A549 (cell line): Measurements from ENCODE around the gene HS3ST6.

Experiments
- BHLHE40 ChIP-seq: IDR thresholded peaks from 2 replicates; pipeline ENCODE4 v1.6.1; 2012; ENCODE audit warnings: low read depth, low read length, inconsistent platforms
- CTCF ChIP-seq: fragments of >200 bp; sonication (Bioruptor Twin); formaldehyde crosslinking; IDR thresholded peaks from 3 replicates; pipeline ENCODE4 v1.5.1; 2016
- ESRRA ChIP-seq: fragments of 150-350 bp; IDR thresholded peaks from 2 replicates; pipeline ENCODE4 v1.6.1; 2014; ENCODE audit warnings: mild to moderate bottlenecking, low read length, borderline replicate concordance
- POLR2A ChIP-seq: IDR thresholded peaks from 2 replicates; pipeline ENCODE4 v1.6.1; 2012; ENCODE audit warnings: mild to moderate bottlenecking, low read length
- REST ChIP-seq: fragments of 200-600 bp; sonication (generic); IDR thresholded peaks from 2 replicates; pipeline ENCODE4 v1.6.1; 2016; ENCODE audit warnings: antibody characterized with exemption, mild to moderate bottlenecking, moderate library complexity
- SMC3 ChIP-seq: fragments of >200 bp; sonication (Bioruptor Twin); formaldehyde crosslinking; IDR thresholded peaks from 3 replicates; pipeline ENCODE4 v1.6.1; 2018; ENCODE audit warnings: inconsistent platforms
- ZC3H11A ChIP-seq: fragments of 450-650 bp; IDR thresholded peaks from 2 replicates; pipeline ENCODE4 v1.6.1; 2014; ENCODE audit warnings: antibody characterized with exemption, mild to moderate bottlenecking

DNA sequence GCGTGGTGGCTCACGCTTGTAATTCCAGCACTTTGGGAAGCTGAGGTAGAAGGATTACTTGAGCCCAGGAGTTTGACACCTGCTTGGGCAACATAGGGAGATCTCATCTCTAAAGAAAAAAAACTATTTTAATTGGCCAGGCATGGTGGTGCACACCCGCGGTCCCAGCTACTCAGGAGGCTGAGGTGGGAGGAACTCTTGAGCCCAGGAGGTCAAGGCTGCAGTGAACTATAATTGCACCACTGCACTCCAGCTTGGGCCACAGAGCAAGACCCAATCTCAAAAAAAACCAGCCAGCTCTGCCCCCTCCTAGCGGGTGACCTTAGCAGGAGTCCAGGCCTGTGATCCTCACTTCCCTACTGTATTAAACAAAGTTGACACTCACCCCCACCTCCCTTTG, 5.9 kb upstream of the HS3ST6 start:
- no peak for TF ChIP-seq BHLHE40
- TF ChIP-seq SMC3: no peak
- TF ChIP-seq ESRRA: no peak
- no peak for TF ChIP-seq CTCF
- TF ChIP-seq POLR2A: no peak
- no peak for TF ChIP-seq REST
- TF ChIP-seq ZC3H11A: no peak
